ENCODE measurements around the gene CGB8. TPM values are rescaled to one million over a fixed set of nuclear protein-coding genes. Genes with fewer than 3 reads are reported as not detected.
A peak's percentile ranks its signal among the peaks of the same experiment; 100 is the strongest.

Gene CGB8
- total RNA-seq, 1 donor from 2014 or later = not detected

GRCh38 chr19:49086296-49086695 is 37.4 kb upstream of the CGB8 start:
- no peak for TF ChIP-seq CTCF (IDR thresholded peaks at IDR 0.05; ENCODE audit: unreplicated experiment)
- Mint-ChIP-seq H3K27ac (peak overlapping the region; percentile 97), H3K36me3 (peaks cover 23% of the 10 kb centered on the region), H3K4me1 (peaks cover 18% of the 10 kb centered on the region), H3K9me3 (no peaks in the 10 kb centered on the region), H3K27me3 (ENCODE audit: low read depth) (peaks cover 2% of the 10 kb centered on the region), H3K4me3 (peak overlapping the region; percentile 97)
- DNase-seq (ENCODE audit: low spot score in 2 of 2, unreplicated experiment in 2 of 2) = no peak

DNA sequence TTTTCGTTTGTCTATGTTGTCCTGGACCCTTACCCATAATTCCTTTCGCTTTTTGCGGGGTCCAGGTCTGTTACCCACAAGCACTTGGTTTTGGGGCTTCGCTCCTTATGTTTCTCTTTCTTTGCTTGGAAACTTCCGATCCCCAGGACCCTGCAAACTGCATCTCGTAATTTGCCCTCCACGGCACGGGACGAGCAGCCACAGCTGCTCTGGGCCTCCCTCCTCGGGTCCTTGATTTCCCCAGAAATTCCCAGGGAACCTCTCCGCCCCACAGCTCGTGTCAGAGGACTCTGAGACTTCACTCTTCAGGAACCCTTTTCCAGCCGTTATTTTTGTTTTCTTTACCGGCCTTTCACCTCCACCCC is 36.9 kb upstream of the CGB8 start:
- H3K9me3 Mint-ChIP-seq = no peaks in the 10 kb centered on the region
- peaks cover 3% of the 10 kb centered on the region for H3K27me3 Mint-ChIP-seq (ENCODE audit: low read depth)
- TF ChIP-seq CTCF (IDR thresholded peaks at IDR 0.05; ENCODE audit: unreplicated experiment) = no peak
- H3K27ac Mint-ChIP-seq = peak overlapping the region; percentile 97
- no peak for DNase-seq (ENCODE audit: low spot score in 2 of 2, unreplicated experiment in 2 of 2)
- peaks cover 18% of the 10 kb centered on the region for H3K4me1 Mint-ChIP-seq
- peaks cover 20% of the 10 kb centered on the region for H3K36me3 Mint-ChIP-seq
- H3K4me3 Mint-ChIP-seq = peak overlapping the region; percentile 97

DNA sequence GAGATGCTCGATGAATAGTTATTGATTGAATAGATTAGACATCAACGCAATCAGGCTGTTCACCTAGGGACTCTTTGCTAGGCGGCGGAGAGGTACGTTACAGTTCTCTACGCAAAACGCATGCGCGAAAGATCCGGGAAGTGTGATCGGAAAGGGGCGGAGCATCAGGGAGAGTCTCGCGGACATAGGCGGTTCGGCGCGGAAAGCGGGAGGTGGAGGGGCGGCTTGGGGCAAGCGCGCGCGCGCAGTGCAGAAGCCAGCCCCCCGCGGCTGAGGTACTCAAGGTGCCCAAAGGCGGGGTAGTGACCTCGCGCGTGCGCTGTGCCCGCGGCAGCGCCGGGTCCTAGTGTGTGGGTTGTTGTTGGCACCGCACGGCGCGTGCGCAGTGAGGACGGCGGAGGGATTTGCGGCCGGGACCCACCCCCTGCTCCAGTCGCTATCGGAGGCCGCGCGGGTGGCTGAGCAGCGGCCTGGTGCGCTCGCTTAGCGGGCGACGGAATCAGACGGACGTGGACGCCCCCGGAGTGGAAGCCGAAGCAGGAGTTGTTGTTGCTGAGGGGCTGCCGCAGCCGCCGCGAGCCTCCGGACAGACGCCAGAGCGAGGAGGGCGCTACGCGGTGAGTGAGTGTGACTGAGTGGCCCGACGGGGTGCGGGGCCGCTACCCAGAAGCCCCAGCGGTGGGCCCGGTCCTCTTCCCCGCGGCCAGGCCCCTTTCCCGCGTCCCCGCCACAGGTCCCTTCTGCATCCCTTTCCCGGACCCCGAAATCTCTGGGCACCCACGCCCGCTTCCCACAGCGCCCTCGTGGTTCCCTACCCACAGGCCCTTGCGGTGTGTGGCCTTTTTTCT is 36.3 kb upstream of the CGB8 start, which contains the start of gene SNRNP70:
Gene SNRNP70, plus strand, starts transcription at position 432 of the 848 bp plus-strand sequence. CDS start 964 bp downstream, outside the sequence.
- Mint-ChIP-seq H3K27me3 (ENCODE audit: low read depth) (peaks cover 6% of the 10 kb centered on the region), H3K36me3 (peaks cover 15% of the 10 kb centered on the region), H3K4me3 (peak within 1 kb of the TSS; percentile 97), H3K27ac (peak within 1 kb of the TSS; percentile 97), H3K4me1 (peaks cover 18% of the 10 kb centered on the region), H3K9me3 (no peaks in the 10 kb centered on the region)
- no peak for TF ChIP-seq CTCF (IDR thresholded peaks at IDR 0.05; ENCODE audit: unreplicated experiment)
- DNase-seq (ENCODE audit: low spot score in 2 of 2, unreplicated experiment in 2 of 2) = peak; percentile 100

DNA sequence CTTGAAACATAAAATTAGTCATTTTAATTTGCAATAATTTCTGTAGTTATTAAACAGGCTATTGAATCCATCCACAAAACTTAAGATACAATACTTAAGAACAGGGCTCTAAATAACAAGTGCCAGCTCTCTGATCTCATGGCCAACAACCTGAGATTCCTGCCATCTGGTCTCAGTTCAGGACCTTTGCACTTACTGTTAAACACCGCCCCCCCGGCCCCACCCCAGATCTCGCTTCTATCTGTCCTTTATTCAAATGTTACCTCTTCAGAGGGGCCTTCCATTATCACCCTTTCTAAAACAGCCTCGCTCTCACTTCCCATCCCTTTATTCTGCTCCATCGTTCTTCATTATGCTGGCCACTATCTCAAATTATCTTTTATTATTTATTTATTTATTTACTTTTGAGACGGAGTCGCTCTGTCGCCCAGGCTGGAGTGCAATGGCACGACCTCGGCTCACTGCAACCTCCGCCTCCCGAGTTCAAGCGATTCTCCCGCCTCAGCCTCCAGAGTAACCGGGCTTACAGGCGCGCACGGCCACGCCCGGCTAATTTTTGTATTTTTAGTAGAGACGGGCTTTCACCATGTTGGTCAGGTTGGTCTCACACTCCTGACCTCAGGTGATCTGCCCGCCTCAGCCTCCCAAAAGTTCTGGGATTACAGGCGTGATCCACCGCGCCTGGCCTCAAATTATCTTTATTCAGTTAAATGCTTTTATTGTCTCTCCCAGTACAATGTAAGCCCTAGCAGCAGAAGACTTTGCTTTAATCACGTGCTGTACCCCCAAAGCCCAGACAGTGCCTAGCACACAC is 35.5 kb upstream of the CGB8 start:
- DNase-seq (ENCODE audit: low spot score in 2 of 2, unreplicated experiment in 2 of 2) = no peak
- Mint-ChIP-seq H3K36me3 (peaks cover 13% of the 10 kb centered on the region), H3K4me1 (peaks cover 18% of the 10 kb centered on the region), H3K4me3 (peak overlapping the region; percentile 97), H3K27me3 (ENCODE audit: low read depth) (peaks cover 8% of the 10 kb centered on the region), H3K27ac (peak overlapping the region; percentile 97), H3K9me3 (no peaks in the 10 kb centered on the region)
- no peak for TF ChIP-seq CTCF (IDR thresholded peaks at IDR 0.05; ENCODE audit: unreplicated experiment)

GRCh38 chr19:49081273-49081672 is 32.4 kb upstream of the CGB8 start:
- no peak for DNase-seq (ENCODE audit: low spot score in 2 of 2, unreplicated experiment in 2 of 2)
- peaks cover 8% of the 10 kb centered on the region for H3K4me1 Mint-ChIP-seq
- H3K27ac Mint-ChIP-seq = no peak overlapping the region
- no peak for TF ChIP-seq CTCF (IDR thresholded peaks at IDR 0.05; ENCODE audit: unreplicated experiment)
- H3K4me3 Mint-ChIP-seq = no peak overlapping the region
- no peaks in the 10 kb centered on the region for H3K36me3 Mint-ChIP-seq
- no peaks in the 10 kb centered on the region for H3K9me3 Mint-ChIP-seq
- H3K27me3 Mint-ChIP-seq (ENCODE audit: low read depth) = peaks cover 8% of the 10 kb centered on the region
